ENCODE data around the gene DNAI7.

The DNAI7 gene, protein sequence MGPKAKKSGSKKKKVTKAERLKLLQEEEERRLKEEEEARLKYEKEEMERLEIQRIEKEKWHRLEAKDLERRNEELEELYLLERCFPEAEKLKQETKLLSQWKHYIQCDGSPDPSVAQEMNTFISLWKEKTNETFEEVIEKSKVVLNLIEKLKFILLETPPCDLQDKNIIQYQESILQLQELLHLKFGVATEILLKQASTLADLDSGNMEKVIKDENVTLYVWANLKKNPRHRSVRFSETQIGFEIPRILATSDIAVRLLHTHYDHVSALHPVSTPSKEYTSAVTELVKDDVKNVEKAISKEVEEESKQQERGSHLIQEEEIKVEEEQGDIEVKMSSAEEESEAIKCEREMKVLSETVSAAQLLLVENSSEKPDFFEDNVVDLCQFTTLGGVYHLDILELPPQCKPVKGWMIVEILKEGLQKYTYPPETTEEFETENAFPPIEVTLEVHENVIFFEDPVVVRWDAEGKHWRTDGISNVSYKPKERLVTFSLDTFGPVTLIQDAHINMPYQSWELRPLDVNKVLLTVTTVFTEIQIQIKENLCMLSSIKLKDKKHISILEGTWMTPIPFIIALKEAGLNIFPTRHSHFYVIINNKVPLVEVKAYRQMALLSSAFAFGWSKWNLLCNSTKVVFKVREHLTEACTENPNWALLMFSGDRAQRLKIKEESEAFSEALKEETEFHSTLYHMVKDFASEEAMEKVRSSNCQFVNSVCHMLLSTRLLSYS

DNA sequence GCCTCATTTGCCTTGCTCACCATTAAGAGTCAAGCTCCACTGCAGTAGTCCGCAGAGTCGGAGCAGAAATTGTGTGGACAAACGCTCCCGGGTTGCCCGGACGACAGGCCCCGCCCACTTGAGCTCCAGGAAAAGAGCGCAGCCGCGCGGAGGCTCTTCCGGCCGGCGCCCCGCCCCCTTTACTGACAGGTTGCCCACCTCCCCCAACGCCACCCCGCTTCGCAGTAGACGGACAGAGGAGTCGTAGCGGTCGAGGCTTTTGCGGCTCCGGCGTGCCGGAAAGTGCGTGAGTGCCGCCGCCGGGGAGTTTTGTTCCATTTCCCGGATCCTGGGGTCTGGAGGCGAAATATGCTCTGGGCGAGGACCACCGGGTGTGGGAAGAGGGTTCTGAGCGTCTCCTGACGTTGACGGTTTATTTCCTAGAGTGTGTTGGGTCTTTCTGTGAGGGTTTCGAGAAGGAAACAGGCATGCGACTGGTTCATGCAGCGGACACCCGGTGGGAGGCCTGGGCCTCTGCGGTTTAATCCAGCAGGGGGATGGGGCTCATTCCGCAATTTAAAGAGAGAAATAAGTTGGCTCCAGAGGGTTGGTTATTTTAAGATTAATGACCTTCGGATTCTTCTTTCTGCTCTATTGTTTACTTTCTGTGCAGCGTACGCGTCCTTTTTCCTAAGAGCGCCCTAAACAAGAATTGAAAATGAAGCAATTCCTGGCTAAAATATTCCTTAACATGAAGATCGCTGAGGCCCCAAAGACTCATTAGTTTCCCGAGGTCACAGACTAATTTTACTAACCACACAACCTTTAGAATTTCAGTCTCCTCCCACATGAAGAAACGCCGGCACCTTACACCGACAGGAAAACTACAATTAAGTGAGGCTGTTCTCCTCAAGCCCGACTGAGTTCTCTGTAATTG is at the start of gene DNAI7, which contains the start of gene ETFRF1:
Gene DNAI7, minus strand, starts transcription at position 105 of the 916 bp plus-strand sequence. Its CDS starts 82 bp downstream, at position 23.
Gene ETFRF1, plus strand, starts transcription at position 182 of the 916 bp plus-strand sequence. CDS start 8,720 bp downstream, outside the sequence.
- DNase-seq, result peak; percentile 94

DNA sequence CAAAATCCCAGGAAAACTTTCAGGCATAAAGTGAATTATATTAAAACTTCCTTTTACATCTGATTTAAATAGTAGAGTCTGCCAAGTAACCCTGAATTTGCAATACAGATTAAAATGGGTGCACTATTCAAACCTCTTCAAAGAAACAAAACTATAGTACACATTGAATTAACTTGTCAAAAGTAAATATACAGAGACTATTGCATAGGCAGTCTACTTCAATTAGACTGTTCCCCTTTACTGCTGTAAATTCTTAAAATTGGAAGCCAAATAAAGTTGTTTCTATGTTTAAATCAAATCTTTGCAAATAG is 48.7 kb upstream of the DNAI7 start:
- no peak for DNase-seq

DNA sequence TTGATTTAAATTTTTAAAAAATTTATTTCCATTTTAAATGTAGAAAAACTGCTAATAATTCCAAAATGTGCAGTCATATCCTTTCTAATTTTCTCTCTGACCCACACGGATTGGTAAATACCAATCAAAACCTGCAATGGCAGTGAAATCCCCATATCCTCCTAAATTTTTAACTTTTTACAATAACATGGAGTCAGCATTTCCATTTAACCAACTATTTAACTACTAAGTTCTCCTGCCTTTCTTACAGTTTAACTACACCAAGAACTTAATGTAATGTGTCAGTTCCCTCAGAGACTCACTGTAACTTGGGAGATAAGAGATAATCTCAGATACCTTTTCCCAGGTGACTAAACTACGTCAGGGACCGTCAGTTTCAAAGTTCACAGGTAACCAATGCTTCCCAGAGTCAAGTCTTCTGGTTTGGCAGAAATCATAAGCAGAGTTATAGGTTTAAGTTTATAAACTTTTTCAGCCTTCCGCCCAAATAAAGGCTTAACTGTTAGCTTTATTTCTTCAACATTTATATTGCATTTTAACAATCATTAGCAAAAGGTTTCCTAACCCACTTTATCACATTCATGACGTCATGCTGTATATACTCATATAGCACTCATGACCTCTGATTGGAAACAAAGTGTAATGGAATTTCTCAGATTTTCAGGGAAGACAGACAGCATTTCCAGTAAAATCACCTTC is 48.2 kb upstream of the DNAI7 start:
- DNase-seq, result no peak

DNA sequence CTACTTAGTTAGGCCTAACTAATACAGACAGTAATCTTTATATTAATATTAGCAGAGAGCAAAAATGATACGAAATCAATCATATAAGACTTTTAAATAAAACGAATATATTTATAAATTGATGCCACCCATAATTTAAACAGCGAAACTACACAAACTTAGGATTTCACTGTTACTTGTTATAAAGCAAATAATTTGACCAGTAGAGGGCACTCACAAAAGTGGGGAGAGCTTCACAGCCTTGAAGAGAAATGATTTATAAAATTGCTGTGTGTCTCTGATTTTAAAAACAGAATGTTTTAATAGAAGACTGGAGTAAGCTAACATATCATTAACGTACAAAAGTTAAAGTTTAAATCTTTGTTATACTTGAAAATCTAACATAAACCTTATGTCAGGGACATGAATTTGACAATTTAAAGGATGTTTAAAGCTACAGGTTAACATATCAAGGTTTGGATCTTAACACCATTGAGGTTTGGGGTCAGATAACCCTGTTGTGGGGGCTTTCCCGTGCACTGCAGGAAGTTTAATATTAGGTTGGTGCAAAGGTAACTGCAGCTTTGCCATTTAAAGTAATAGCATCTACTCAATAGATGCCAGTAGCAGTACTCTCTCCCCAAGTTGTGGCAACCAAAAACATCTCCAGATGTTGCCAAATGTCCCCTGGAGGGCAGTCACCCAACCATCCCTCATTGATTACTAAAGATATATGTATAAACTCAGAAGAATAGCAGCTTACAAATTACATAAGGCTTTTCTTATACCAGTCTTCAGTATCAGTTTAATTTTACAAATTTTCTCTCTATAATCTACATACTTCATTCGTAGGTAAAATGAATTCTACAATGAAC is 46.4 kb upstream of the DNAI7 start:
- peak; percentile 19 for DNase-seq

DNA sequence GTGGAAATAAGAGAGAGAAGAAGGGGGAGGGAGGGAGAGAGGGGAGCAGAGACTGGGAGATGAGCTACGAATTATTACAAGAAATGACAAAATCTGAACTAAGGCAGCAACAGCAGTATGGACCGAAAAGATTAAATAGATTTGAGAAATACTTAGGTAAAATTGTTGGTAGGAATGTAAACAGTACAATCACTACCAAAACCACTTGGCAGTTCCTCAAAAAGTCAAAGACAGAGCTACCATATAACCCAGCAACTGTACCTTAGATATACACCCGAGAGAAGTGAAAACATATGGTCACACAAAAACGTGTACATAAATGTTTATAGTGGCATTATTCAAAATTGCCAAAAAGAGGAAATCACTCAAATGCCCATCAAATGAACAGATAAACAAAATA is 41.7 kb upstream of the DNAI7 start:
- no peak for DNase-seq

DNA sequence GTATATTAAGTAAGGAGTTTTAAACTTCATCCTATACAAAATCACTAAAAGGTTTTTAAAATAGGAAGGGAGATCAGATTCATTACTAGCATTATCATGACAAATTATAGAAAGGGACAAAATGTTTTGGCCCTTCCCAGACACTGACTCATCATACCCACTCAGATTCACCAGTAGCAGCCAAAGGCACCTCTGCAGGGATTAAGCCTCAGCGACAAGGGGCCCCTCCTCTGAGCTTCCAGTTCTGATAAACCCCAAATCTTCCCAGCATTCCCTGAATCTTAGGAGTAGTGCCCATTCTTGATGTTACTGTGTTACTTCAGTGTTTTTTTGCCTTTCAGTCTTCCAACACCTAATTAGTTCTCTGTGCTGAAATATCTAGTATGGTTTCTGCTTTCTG is 41.2 kb upstream of the DNAI7 start:
- no peak for DNase-seq

DNA sequence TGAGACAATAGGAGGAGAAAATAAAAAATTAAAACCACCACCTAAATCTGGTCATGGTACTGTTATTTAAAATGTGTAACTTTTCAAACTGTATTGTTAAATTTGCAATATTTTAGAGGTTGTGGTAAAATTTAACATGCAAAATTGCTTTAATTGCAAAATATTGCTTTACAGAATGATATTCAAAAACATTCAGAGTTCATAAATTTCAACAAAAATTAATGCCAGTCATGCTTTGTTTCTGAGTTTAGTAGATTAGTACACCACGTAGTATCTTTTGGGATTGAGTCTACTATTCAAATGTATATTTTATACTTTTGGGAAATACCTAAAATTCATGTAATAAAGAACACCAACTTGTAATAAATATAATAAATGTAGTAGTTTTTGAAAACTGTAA is 18.4 kb upstream of the DNAI7 start:
- no peak for DNase-seq

DNA sequence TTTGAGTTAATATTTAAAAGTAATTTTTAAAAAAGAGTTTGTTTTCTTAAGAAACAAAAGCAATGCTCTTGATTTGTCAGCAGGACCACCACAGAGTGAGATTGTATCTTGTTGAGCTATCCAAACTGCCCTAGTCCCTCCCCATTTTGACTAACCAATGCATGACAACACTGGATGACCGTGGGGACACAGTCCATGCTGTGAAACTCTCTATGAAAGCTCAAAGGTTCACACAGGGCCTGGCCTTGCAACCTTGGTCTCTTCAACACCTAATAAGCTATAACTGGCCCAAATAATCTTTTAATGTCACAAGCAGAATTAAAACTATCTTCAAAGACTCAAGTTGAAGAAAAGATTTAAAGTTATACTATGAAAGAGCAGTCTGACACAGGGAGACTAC is 13.6 kb upstream of the DNAI7 start:
- no peak for DNase-seq

DNA sequence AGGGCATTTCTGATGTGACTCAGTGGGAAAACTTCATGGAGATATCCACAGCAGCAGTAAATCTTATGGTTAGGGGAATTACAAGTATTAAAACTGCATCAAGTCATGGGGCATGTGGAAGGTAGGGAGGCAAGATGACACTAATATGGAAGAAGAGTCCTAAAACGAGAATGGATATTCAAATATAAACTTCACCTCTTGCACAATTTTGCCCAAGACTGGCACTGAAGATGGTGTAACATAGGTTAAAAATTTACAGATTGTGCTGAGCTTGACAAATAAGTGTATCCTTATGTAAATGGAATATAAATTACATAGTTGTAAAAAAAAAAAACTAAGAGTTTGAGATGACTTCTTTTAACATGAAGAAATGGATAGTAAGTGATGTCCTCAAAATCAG is 12.9 kb upstream of the DNAI7 start:
- DNase-seq, result no peak

DNA sequence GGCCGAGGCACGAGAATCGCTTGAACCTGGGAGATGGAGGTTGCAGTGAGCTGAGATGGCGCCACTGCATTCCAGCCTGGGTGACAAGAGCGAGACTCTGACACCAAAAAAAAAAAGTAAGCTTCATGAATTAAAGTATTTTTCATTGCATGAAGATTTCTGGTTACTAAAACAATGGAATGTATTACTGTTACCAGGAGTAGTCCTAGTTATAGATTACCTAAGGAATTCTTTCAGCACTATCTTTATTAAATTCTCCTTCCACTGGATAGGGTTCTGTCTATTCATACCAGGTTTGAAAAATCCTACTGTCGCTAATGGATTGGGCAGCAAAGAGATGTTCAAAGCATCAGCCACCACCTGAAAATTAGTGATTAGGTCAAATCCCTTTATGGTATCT is 12.5 kb upstream of the DNAI7 start:
- no peak for DNase-seq

DNA sequence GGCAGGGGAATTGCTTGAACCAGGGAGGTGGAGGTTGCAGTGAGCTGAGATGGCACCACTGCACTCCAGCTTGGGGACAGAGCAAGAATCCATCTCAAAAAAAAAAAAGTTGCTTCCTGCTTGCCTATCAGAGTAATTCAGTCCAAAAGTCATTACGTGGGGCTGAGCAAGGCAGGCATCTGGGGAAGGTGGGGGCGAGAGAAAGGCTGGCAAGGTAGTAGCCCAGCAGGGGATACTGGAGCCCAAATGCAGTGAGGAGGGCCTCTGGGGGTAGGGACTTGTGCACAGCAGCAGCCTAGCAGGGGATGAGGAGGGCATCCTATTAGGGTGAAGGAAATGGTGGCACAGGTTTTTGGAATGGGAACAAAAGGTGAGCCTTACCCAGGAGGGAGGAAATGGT is 7.2 kb upstream of the DNAI7 start:
- no peak for DNase-seq

DNA sequence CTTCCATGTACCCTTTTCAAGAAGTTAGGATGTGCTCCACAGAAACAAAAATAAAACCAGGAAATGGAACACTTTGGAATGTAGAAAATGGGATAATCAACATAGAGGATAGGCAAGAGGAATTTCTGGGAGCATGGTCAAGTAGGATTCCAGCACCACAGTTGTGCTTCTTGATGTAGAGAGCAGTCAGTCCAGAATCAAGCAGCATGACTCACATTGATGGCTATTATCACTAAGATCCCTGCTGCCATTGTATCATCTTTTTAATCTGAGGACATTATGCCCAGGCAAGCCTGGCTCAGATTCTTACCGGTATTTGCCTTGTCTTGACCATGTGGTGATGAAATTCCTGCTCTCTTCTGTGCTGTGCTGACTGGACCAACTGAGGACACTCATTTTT is 5.7 kb upstream of the DNAI7 start:
- DNase-seq, result no peak

DNA sequence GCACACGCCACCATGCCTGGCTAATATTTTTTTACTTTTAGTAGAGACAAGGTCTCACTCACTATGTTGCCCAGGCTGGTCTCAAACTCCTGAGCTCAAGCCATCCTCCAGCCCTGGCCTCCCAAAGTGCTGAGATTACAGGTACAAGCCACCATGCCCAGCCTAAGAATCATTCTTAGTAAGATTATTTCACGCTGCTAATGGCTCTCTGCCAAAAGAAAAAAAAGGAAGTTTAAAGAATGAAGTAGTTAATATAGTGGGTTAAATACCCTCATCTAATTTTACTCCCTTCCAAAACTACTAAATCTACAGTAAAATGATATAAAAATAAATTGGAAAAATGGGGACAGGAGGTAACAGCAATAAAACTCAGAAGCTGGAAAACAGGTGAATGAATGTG is 2.6 kb upstream of the DNAI7 start:
- no peak for DNase-seq

DNA sequence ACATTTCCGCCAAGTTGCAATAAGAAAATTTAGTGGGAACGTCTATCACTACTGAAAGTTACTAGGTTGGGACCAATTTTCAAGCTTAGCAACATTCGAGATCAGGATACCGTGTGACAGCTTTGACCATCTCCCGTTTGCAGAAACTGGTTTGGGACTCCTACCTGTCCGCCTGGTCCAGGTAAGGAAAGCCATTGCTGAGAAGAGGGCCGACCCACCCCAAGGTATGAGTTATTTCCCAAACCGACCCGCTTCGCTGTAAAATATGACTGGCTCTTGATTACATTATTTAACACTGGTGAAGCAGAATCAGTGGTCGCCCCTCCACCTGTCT is 271 bp downstream of the DNAI7 start:
- DNase-seq, result peak; percentile 37

DNA sequence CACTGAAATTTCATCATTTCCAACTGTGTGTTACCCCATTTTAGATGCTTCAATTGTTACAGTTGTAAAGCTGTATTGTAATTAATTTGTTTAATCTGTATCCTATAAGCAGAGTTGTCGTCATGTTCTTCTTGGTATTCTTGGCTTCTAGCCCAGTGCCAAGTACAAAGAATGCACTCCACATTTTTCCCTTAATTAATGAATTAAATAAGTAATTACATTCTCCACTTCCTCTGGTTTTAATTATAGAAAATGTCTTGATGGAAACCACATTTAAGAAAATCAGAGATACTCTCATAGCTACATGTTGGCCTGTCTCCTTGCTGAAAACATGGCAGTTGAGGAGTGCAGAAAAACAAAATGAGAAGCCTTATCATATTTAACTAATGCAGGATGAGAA is 746 bp downstream of the DNAI7 start:
- no peak for DNase-seq

DNA sequence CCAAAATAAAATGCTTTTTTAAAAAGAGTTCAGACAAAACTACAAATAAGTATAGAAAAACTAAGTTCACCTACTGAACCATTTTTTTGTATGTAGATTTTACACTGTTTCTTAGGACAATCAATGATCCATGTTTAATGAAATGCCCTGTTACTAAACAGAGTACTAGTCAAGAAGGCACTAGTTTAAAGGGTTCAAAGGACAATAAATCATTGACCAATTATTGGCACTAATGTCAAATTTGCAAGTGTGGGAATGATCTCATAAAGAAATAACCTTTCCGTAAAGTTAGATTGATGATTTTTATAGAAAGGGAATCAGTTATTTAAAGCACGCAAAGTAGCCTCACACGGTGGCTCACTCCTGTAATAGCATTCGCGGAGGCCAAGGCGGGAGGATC is 4.2 kb downstream of the DNAI7 start:
- DNase-seq, result no peak

DNA sequence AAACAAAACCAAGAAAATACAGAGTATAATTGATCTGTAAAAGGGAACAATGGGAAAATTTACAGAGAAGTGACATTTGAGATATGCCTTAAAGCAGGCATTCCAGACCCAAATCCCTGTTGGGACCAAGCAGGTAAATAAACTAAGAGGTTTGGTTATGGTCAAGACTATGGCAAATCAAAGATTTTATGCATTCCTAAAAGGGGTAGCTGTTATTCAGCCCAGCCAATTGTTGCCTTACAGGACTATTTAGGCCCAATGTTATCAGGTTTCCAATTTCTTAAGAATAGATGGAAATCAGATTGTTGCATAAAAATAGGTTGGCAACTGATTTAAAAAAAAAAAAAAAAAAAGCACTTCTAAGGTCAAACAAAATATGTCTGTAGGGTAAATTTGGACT is 5.3 kb downstream of the DNAI7 start:
- no peak for DNase-seq

DNA sequence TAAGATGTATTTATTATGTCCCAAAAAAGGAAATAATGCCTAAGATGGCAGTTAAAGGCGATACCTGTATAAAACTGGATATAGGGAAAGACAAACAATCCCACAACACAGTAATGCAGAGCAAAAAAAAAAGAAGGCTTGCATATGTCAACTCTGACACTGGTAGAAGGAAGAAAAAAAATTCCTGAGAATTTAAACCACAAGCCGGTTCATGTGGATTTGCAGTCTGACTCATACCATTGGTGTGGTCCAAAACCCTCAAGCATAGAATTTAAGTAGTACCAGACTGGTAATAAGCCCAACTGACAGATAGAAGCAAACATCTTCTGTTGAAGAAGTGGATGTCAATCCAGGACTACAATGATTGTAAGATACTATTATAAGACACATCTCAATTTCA is 7.2 kb downstream of the DNAI7 start:
- no peak for DNase-seq

DNA sequence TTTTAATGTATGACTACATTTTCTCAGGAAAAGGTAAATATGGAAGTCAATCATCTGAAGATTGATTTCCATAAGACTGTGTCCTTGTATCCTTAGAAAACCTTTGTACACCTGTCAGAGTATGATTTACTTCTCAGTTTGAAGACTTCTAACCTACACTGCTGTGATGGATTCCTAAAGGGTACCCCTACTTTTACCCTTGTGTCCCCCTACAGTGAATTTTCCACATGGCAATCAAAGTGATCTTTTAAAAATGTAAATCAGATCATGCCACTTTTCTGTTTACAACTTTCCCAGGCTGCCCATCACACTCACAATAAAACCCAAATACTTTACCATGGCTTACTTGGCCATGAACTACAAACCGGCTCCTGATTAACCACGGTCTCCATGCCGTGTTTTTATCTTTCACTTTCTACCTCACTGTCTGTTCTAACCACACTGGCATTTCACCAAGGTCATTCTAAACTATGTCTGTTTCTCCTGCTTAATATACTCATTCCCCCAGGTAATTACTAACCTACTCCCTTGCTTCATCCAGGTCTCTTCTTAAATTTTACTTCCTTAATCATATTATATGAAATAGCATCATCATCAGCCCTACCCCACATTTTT is 8.1 kb downstream of the DNAI7 start:
- DNase-seq, result no peak

DNA sequence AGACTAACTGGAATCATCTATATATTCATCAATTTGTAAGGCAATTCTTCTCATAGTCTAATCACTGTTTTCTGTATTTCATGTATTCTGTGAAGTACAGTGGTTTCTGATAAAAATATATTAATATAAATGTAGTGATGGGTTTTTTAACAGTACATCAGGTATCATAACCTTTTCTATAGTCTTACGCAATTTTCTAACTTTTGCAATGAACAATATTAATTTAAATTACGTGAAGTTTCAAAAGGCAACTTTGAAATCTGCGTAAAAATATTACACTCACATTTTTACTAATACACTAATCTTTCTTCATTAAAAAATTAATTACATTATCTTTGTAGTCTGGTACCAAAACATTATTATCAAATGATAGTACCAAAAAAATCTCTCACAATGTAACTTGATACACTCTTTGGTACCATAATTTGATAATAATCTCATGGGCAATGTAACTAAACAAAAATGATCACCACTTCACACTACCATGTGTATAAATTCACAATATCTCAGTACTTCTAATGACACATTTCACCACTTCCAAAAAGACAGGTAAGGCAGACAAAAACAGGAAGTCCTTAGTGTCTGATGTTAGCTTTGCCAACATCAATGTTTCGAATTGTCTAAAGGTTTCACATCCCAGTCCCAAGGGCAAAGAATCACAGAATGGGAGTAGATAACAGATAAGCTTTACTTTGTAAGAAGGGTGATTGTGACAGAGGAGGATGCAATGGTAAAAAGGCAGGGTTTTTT is 8.7 kb downstream of the DNAI7 start:
- DNase-seq, result no peak

DNA sequence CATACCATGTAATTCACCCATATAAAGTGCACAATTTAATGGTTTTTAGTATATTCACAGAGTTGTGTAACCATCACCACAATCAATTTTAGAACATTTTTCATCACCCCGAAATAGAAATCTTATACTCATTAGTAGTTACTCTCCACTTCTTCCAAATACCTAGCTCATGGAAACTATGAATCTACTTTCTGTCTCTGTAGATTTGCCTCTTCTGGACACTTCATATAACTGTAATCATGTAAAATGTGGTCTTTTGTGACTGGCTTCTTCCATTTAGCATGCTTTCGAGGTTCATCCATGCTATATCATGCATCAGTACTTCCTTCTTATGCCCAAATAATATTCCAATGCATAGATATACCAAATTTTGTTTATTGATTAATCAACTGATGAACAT is 10.8 kb downstream of the DNAI7 start:
- DNase-seq, result no peak
